Uterus (tissue), 4 donors: Measurements from ENCODE around the gene RPGR. TPM values are rescaled to one million over a fixed set of nuclear protein-coding genes. Genes with fewer than 3 reads are reported as not detected.

Source experiments
- DNase-seq, 2 donors: peaks; one replicate each; pipeline ENCODE4 v3.0.0-alpha.2; 2019 to 2020
- H3K27ac ChIP-seq, 2 donors: fragments of 200-600 bp; sonication (generic); 1 replicate in 1 of 2; 2 replicates in 1 of 2; pipeline ENCODE4 v1.5.1; 2016 to 2018
- H3K27me3 ChIP-seq, 2 donors: fragments of 200-600 bp; sonication (generic); one replicate each; pipeline ENCODE4 v1.5.1; 2018 to 2019; ENCODE audit warnings: control low read depth in 1 of 2
- H3K36me3 ChIP-seq, 2 donors: fragments of 200-600 bp; sonication (generic); one replicate each; pipeline ENCODE4 v1.5.1; 2019; ENCODE audit warnings: control low read depth in 1 of 2
- H3K4me1 ChIP-seq, 2 donors: fragments of 200-600 bp; sonication (generic); one replicate each; pipeline ENCODE4 v1.5.1; 2018 to 2019; ENCODE audit warnings: control low read depth in 1 of 2
- H3K4me3 ChIP-seq, 2 donors: fragments of 200-600 bp; sonication (generic); 1 replicate in 1 of 2; 2 replicates in 1 of 2; pipeline ENCODE4 v1.5.1; 2018 to 2019; ENCODE audit warnings: mild to moderate bottlenecking in 1 of 2
- H3K9me3 ChIP-seq, 2 donors: fragments of 200-600 bp; sonication (generic); one replicate each; pipeline ENCODE4 v1.5.1; 2019; ENCODE audit warnings: control low read depth in 1 of 2
- POLR2A ChIP-seq, 2 donors: fragments of 450-650 bp; IDR thresholded peaks; one replicate each; pipeline ENCODE4 v1.6.1; 2016; ENCODE audit warnings: antibody characterized with exemption in 2 of 2, mild to moderate bottlenecking in 1 of 2, moderate library complexity in 1 of 2
- intact Hi-C: fragments of 100-400 bp; cut with DNase I; formaldehyde crosslinking; loops from one replicate; pipeline ENCODE4 v1.15.1; 2023; ENCODE audit warnings: low total_unique reads
- total RNA-seq, 4 donors: library from RNA; depleted of rRNA in 3 of 4; stranded (reverse); fragments of >200 nt in 3 of 4; gene quantifications; one replicate each; pipeline versions ENCODE4 v1.1.0 to v1.2.4, GENCODE V29; 2014 to 2023
- TF ChIP-seq, protein P1 (sequence below), 4 experiments: fragments of 200-600 bp in 2 of 4; fragments of 450-650 bp in 2 of 4; sonication (generic) in 2 of 4; IDR thresholded peaks; one replicate each; pipeline ENCODE4 v1.5.1; 2016 to 2019; ENCODE audit warnings: antibody characterized with exemption in 4 of 4, mild to moderate bottlenecking in 2 of 4, moderate library complexity in 1 of 4
- donor health status: DM: yes; HTN: yes; CAD: no.

RPGR gene
- total RNA-seq, 4 donors from 2014 or later, result 27.1 to 133 (median 41.4) TPM

GRCh38 chrX:38327775-38328081 is 419 bp upstream of the RPGR start:
- TF ChIP-seq, protein P1, sequence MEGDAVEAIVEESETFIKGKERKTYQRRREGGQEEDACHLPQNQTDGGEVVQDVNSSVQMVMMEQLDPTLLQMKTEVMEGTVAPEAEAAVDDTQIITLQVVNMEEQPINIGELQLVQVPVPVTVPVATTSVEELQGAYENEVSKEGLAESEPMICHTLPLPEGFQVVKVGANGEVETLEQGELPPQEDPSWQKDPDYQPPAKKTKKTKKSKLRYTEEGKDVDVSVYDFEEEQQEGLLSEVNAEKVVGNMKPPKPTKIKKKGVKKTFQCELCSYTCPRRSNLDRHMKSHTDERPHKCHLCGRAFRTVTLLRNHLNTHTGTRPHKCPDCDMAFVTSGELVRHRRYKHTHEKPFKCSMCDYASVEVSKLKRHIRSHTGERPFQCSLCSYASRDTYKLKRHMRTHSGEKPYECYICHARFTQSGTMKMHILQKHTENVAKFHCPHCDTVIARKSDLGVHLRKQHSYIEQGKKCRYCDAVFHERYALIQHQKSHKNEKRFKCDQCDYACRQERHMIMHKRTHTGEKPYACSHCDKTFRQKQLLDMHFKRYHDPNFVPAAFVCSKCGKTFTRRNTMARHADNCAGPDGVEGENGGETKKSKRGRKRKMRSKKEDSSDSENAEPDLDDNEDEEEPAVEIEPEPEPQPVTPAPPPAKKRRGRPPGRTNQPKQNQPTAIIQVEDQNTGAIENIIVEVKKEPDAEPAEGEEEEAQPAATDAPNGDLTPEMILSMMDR (IDR thresholded peaks at IDR 0.05), result no peak
- DNase-seq, result no peak
- no peaks in the 10 kb centered on the region for H3K4me1 ChIP-seq
- no peaks in the 10 kb centered on the region for H3K27me3 ChIP-seq
- H3K27ac ChIP-seq, result peak overlapping the region; percentile 84 to 89
- no peaks in the 10 kb centered on the region for H3K36me3 ChIP-seq
- H3K4me3 ChIP-seq, result peak overlapping the region; percentile 44 to 68
- intact Hi-C loops, result no loop called here
- H3K9me3 ChIP-seq, result no peaks in the 10 kb centered on the region

GRCh38 chrX:38326086-38326485 is 1.2 kb downstream of the RPGR start:
- intact Hi-C loops, result no loop called here
- Histone ChIP-seq H3K27me3 (no peaks in the 10 kb centered on the region), H3K9me3 (no peaks in the 10 kb centered on the region), H3K4me1 (no peaks in the 10 kb centered on the region), H3K36me3 (no peaks in the 10 kb centered on the region), H3K27ac (peak overlapping the region; percentile 84 to 89), H3K4me3 (peak overlapping the region in 1 of 2 donors; percentile 68)
- TF ChIP-seq, protein P1 (IDR thresholded peaks at IDR 0.05), result no peak
- no peak for TF ChIP-seq POLR2A (IDR thresholded peaks at IDR 0.05)
- DNase-seq, result no peak

GRCh38 chrX:38320819-38321218 is 6.5 kb downstream of the RPGR start:
- intact Hi-C loops, result no loop called here
- no peak for DNase-seq

GRCh38 chrX:38318606-38319005 is 8.7 kb downstream of the RPGR start:
- Histone ChIP-seq H3K27me3 (no peaks in the 10 kb centered on the region), H3K36me3 (no peaks in the 10 kb centered on the region), H3K9me3 (no peaks in the 10 kb centered on the region), H3K27ac (no peak overlapping the region), H3K4me1 (no peaks in the 10 kb centered on the region), H3K4me3 (no peak overlapping the region)
- no peak for DNase-seq
- no peak for TF ChIP-seq POLR2A (IDR thresholded peaks at IDR 0.05)
- intact Hi-C loops, result no loop called here

More at GRCh38 chrX:38320819-38321218, 6.5 kb downstream of the RPGR start:
- TF ChIP-seq, protein P1 (IDR thresholded peaks at IDR 0.05), result no peak
- TF ChIP-seq POLR2A (IDR thresholded peaks at IDR 0.05), result no peak
- Histone ChIP-seq H3K4me3 (no peak overlapping the region), H3K4me1 (no peaks in the 10 kb centered on the region), H3K36me3 (no peaks in the 10 kb centered on the region), H3K27me3 (no peaks in the 10 kb centered on the region), H3K27ac (no peak overlapping the region), H3K9me3 (no peaks in the 10 kb centered on the region)

- Histone ChIP-seq H3K27ac (no peak overlapping the region), H3K36me3 (no peaks in the 10 kb centered on the region), H3K4me1 (no peaks in the 10 kb centered on the region), H3K27me3 (no peaks in the 10 kb centered on the region), H3K4me3 (no peak overlapping the region), H3K9me3 (no peaks in the 10 kb centered on the region)
- DNase-seq, result no peak
- intact Hi-C loops, result no loop called here
- TF ChIP-seq POLR2A (IDR thresholded peaks at IDR 0.05), result no peak
- TF ChIP-seq, protein P1 (IDR thresholded peaks at IDR 0.05), result no peak
Measured at GRCh38 chrX:38318196-38318595, 9.1 kb downstream of the RPGR start.

DNA sequence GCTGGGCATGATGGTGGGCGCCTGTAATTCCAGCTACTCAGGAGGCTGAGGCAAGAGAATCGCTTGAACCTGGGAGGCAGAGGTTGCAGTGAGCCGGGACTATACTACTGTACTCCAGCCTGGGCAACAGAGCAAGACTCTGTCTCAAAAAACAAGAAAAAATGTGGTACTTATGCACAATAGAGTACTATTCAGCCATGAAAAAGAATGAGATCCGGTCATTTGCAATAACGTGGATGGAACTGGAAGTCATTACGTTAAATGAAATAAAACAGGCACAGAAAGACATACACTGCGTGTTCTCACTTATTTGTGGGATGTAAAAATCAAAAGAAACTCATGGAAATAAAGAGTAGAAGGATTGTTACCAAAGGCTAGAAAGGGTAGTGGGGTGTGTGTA is 12.1 kb downstream of the RPGR start:
- TF ChIP-seq POLR2A (IDR thresholded peaks at IDR 0.05), result no peak
- TF ChIP-seq, protein P1 (IDR thresholded peaks at IDR 0.05), result no peak
- intact Hi-C loops, result no loop called here
- Histone ChIP-seq H3K27ac (no peak overlapping the region), H3K9me3 (no peaks in the 10 kb centered on the region), H3K36me3 (no peaks in the 10 kb centered on the region), H3K4me1 (no peaks in the 10 kb centered on the region), H3K27me3 (no peaks in the 10 kb centered on the region), H3K4me3 (no peak overlapping the region)
- DNase-seq, result no peak
